PC-3 (cell line): ENCODE data around the gene VWC2.

Experiments
- CTCF ChIP-seq: fragments of 300-600 bp; sonication (generic); conservative IDR thresholded peaks from 2 replicates; pipeline ENCODE4 v1.5.1; 2017; ENCODE audit warnings: antibody characterized with exemption, low read depth, mild to moderate bottlenecking, low read length
- EZH2 ChIP-seq: fragments of 300-600 bp; sonication (generic); IDR thresholded peaks from one replicate; pipeline ENCODE4 v1.6.1; 2017; ENCODE audit warnings: antibody characterized with exemption, mild to moderate bottlenecking, low read length; ENCODE audit not compliant: unreplicated experiment

- TF ChIP-seq CTCF (no peak), EZH2 (no peak)
Measured at GRCh38 chr7:49937608-49938007, 164.2 kb downstream of the VWC2 start.
